ENCODE measurements around the gene EIF3A.

- TF ChIP-seq CTCF (IDR thresholded peaks at IDR 0.05): no peak
- TF ChIP-seq POLR2AphosphoS5 (IDR thresholded peaks at IDR 0.05): no peak
Measured at GRCh38 chr10:119090026-119090795, 9.6 kb upstream of the EIF3A start.
